Choroid plexus epithelial cell (primary cell): ENCODE measurements around the gene CBLN3.

Experiments
- DNase-seq: peaks from one replicate; pipeline ENCODE4 v3.0.0-alpha.2; 2010; ENCODE audit warnings: low read depth
- H3K4me3 ChIP-seq: 2 replicates; pipeline ENCODE4 v1.5.1; 2011; ENCODE audit warnings: low read depth, mild to moderate bottlenecking, control low read depth, low read length, moderate library complexity
- TF ChIP-seq, protein P1 (sequence below): conservative IDR thresholded peaks from 2 replicates; pipeline ENCODE4 v1.5.1; 2011; ENCODE audit warnings: low read depth, mild to moderate bottlenecking, control low read depth, inconsistent platforms, low read length, moderate library complexity

CBLN3 gene

DNA sequence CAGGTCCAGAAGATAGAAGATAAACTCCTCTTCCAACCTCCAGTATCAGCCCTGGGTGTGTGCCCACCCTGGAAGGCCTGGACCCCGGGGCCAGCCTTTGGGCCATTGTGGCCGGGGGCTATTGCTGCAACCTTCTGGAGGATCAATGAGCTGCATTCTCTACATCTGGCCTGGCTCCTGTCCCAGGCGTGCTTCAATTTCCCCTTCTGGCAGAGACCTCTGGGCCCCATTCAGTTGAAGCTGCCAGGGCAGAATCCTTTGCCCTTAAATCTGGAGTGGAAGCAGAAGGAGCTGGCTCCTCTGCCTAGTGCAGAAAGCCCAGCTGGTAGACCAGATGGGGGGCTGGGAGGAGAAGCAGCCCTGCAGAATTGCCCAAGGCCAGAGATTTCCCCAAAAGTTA is 20.7 kb downstream of the CBLN3 start:
- no peak overlapping the region for H3K4me3 ChIP-seq
- no peak for DNase-seq

DNA sequence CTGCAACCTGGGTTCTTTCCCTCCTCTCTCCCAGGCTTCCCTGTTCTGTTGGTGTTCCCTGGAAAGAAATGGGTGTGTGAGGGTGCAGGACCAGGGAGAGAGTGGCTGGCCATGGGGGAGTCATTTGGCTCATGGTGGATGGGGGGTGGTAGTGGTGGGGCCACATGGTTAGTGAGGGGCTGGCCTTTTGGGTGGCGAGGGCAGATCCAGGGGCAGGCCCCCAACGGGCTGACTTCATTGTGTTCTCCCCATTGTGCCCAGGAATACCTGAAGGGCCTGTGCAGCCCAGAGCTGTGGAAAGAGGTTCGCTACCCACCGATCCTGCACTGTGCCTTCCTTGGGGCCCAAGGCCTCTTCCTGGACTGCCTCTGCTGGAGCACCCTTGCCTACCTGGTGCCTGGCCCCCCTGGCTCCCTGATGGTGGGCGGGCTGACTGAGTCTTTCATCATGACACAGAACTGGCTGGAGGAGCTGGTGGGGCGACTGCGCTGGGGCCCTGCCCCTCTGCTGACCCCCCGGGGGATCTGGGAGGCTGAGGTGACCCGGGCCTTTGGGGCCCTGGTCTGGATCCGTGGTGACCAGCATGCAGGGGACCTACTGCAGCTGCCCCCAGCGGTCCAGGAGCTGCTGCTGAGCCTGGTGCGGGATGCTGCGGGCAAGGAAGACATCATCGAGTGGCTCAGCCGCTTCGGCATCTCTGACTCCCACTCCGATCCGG is 21.7 kb downstream of the CBLN3 start:
- no peak for DNase-seq
- no peak overlapping the region for H3K4me3 ChIP-seq
- TF ChIP-seq, protein P1, sequence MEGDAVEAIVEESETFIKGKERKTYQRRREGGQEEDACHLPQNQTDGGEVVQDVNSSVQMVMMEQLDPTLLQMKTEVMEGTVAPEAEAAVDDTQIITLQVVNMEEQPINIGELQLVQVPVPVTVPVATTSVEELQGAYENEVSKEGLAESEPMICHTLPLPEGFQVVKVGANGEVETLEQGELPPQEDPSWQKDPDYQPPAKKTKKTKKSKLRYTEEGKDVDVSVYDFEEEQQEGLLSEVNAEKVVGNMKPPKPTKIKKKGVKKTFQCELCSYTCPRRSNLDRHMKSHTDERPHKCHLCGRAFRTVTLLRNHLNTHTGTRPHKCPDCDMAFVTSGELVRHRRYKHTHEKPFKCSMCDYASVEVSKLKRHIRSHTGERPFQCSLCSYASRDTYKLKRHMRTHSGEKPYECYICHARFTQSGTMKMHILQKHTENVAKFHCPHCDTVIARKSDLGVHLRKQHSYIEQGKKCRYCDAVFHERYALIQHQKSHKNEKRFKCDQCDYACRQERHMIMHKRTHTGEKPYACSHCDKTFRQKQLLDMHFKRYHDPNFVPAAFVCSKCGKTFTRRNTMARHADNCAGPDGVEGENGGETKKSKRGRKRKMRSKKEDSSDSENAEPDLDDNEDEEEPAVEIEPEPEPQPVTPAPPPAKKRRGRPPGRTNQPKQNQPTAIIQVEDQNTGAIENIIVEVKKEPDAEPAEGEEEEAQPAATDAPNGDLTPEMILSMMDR, result no peak

More for the DNA sequence above, 20.7 kb downstream of the CBLN3 start:
- TF ChIP-seq, protein P1, result no peak

DNA sequence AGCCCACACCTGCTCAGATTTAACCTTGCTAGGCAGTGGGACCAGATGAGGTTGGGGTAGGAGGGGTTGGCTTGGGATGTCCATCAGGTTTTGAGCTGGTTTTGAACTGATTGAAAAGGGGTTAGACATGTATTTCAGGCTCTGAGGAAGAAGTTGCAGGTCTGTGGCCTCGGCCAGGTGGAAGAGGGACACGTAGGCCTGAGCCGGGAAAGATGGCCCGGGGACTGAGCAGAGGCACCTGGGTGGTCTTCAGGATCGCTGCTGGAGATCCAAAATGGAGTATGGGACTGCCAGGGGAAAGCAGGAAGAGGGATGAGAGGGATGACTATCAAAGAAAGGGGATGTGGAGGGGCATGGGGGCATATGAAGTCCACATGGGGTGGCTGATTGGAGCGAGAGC is 23.1 kb downstream of the CBLN3 start:
- TF ChIP-seq, protein P1, result no peak
- no peak overlapping the region for H3K4me3 ChIP-seq
- no peak for DNase-seq

DNA sequence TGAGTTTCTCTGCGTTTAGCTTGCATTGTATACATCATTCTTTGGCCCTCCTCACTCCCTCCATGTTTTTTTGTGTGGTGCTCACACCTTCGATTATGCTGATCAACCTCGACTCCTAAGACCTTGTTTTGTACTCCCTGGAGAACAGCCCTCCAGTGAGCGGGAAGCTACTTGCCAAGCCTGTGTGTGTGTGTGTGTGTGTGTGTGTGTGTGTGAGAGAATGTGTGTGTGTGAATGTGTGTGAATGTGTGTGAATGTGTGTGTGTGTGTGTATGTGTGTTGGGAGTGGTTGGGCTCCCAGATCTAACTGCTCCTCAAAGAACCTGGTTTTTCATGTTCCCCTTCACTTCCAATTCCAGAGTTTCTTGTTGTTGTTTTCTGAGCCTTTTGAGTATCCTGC is 24.7 kb downstream of the CBLN3 start:
- DNase-seq, result no peak
- no peak overlapping the region for H3K4me3 ChIP-seq
- TF ChIP-seq, protein P1, result no peak

DNA sequence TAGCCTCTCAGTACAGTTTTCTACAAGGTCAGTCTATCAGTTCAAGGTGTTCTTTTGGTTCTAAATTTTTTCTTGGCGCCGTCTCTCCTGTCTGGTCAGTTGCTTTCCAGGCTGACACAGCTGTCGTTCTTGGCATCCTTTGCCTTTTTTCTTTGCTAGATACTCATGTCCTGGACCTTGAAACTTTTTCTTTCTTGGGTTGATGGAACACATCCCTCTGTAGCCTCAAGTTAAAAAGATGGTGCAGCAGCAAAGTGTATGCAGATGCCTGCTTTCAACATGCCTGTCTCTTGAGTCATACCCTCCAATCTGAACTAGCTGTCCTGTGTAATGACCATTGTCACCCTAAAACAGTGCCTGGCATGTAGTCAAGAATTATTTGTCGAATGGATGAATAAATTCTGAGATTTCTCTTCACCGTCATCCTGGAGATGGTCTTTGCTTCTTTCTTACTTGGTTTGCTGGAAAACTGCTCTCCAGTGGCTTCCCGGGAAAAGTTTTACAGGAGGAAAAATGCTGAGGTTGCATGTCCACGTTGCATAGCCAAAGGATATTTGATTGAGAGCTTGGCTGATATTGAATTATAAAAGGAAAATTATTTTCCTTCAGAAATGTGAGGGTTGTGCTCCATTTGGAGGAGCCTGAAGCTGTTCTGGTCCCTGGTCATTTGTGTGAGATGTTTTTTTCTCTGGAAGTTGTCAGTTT is 26.0 kb downstream of the CBLN3 start:
- DNase-seq, result peak; percentile 24
- TF ChIP-seq, protein P1, result no peak
- H3K4me3 ChIP-seq, result no peak overlapping the region

DNA sequence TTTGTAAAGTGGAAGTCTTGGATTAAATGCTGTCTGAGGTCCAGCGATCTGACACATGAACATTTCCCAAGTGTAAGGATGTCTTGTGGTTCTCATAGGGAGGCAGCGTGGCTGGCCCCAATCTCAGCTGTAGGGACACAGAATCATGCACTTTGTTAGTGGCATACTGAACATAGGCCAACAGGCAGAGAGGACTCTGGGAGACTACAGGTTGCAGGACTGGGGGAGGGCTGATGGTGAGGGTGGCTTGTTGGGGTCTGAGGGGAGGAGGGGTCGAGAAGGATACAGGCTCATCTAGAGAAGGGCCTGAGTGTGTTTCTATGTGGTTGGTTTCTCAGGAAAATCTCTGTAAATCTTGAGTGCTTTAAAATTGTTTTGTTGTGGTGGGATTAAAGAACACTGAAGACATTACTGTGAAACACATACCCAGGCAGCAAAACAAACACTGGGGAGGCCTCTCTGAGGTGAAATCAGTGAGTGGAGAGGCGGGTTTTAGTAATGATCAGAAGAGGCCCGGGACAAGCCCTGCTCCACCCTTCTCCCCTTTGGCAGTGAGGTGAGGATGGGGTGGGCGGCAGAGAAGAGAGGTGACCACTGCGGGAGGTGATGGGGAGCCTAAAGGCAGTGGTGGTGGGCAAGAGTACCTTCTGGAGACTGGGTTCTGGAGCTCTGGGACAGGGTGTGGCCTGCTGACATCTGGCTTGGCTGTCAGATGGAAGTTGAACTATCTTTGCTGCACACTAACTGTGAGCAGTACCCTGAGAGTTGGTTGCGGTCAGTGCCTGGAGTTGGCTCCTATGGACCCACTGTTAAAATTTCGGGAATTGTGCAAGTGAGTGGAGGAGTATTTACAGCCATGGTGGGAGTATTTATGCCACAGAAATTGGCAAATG is 27.4 kb downstream of the CBLN3 start:
- TF ChIP-seq, protein P1, result no peak
- DNase-seq, result no peak
- no peak overlapping the region for H3K4me3 ChIP-seq
